HG03045 (cell line): ENCODE results near the gene LSM2.
"Not testable (repeated sequence)": the region's sequence is repeated elsewhere in the genome, so short reads cannot be mapped to it uniquely, and the experiment has no call there.

ENCODE experiments used
- ATAC-seq: cut with Tn5 transposase; IDR thresholded peaks from one replicate; pipeline ENCODE4 v1.9.1; 2021; ENCODE audit warnings: mild to moderate bottlenecking, moderate library complexity; ENCODE audit not compliant: unreplicated experiment

The LSM2 gene

GRCh38 chr6:31827286-31828079, 20.7 kb upstream of the LSM2 start, which contains the start of gene HSPA1B:
TSS of gene HSPA1B (plus strand) at chr6:31827738. CDS start at chr6:31827951, 213 bp downstream.
- ATAC-seq: peak; percentile 63

GRCh38 chr6:31826793-31827285, 20.1 kb upstream of the LSM2 start:
- ATAC-seq: no peak

- ATAC-seq: no peak
Observed at GRCh38 chr6:31825553-31825952, 18.8 kb upstream of the LSM2 start.

- ATAC-seq: not testable (repeated sequence)
Observed at GRCh38 chr6:31823592-31824196, 16.9 kb upstream of the LSM2 start.

- peak; percentile 36 for ATAC-seq
Observed at GRCh38 chr6:31822036-31822821, 15.5 kb upstream of the LSM2 start.

- peak; percentile 44 for ATAC-seq
Observed at GRCh38 chr6:31821301-31822035, 14.7 kb upstream of the LSM2 start.

- not testable (repeated sequence) for ATAC-seq
Observed at GRCh38 chr6:31820399-31820798, 13.6 kb upstream of the LSM2 start.

- ATAC-seq: no peak
Observed at GRCh38 chr6:31819871-31820299, 13.1 kb upstream of the LSM2 start.

- ATAC-seq: not testable (repeated sequence)
Observed at GRCh38 chr6:31817929-31818511, 11.3 kb upstream of the LSM2 start.

- ATAC-seq: not testable (repeated sequence)
Observed at GRCh38 chr6:31817133-31817928, 10.6 kb upstream of the LSM2 start.

GRCh38 chr6:31815025-31815838, 8.5 kb upstream of the LSM2 start, which contains the start of the genes HSPA1A and HSPA1L:
TSS of gene HSPA1A (plus strand) at chr6:31815543. CDS start at chr6:31815757, 214 bp downstream.
TSS of gene HSPA1L (minus strand) at chr6:31815283. CDS start at chr6:31811972, 3,311 bp downstream.
- peak; percentile 36 for ATAC-seq

GRCh38 chr6:31814677-31815024, 7.9 kb upstream of the LSM2 start:
- no peak for ATAC-seq

GRCh38 chr6:31813465-31813849, 6.7 kb upstream of the LSM2 start:
- ATAC-seq: no peak

GRCh38 chr6:31811645-31812044, 4.9 kb upstream of the LSM2 start:
- no peak for ATAC-seq

GRCh38 chr6:31808599-31808998, 1.8 kb upstream of the LSM2 start:
- ATAC-seq: not testable (repeated sequence)

- ATAC-seq: no peak
Observed at GRCh38 chr6:31805939-31806469, 762 bp downstream of the LSM2 start.

GRCh38 chr6:31801031-31801927, 5.5 kb downstream of the LSM2 start:
- not testable (repeated sequence) for ATAC-seq
